ENCODE measurements around the gene SH2B3. TPM values are rescaled to one million over a fixed set of nuclear protein-coding genes. Genes with fewer than 3 reads are reported as not detected.
A peak's percentile ranks its signal among the peaks of the same experiment; 100 is the strongest.

Gene SH2B3
- total RNA-seq, 1 donor from 2014 or later, result 7.8 TPM

- Histone ChIP-seq H3K27ac (ENCODE audit: low read depth, low read length) (peak overlapping the region; percentile 46), H3K4me1 (ENCODE audit: control insufficient read depth in 3 of 3, insufficient read depth in 3 of 3, low read length in 3 of 3) (peaks cover 35 to 39% (median 36%) of the 10 kb centered on the region in 3 donors), H3K36me3 (ENCODE audit: control insufficient read depth in 3 of 3, insufficient read depth in 3 of 3, low read length in 3 of 3) (peaks cover 8 to 10% (median 9%) of the 10 kb centered on the region in 3 donors), H3K27me3 (ENCODE audit: control insufficient read depth in 3 of 3, insufficient read depth in 3 of 3, low read length in 3 of 3) (no peaks in the 10 kb centered on the region), H3K9ac (ENCODE audit: low read depth in 1 of 3, low read length in 3 of 3) (peak overlapping the region in 1 of 3 donors; percentile 74), H3K4me3 (ENCODE audit: low read length in 3 of 3) (no peak overlapping the region), H3K9me3 (ENCODE audit: control insufficient read depth in 3 of 3, low read length in 3 of 3) (no peaks in the 10 kb centered on the region)
These were observed 19.1 kb downstream of the SH2B3 start for GRCh38 chr12:111424793-111425251.

- H3K36me3 ChIP-seq (ENCODE audit: control insufficient read depth in 3 of 3, insufficient read depth in 3 of 3, low read length in 3 of 3), result peaks cover 4 to 5% (median 4%) of the 10 kb centered on the region in 3 donors
- peaks cover 43 to 46% (median 44%) of the 10 kb centered on the region in 3 donors for H3K4me1 ChIP-seq (ENCODE audit: control insufficient read depth in 3 of 3, insufficient read depth in 3 of 3, low read length in 3 of 3)
- H3K9ac ChIP-seq (ENCODE audit: low read depth in 1 of 3, low read length in 3 of 3), result peak overlapping the region; percentile 47 to 74 (median 48)
- peak overlapping the region; percentile 46 for H3K27ac ChIP-seq (ENCODE audit: low read depth, low read length)
- H3K4me3 ChIP-seq (ENCODE audit: low read length in 3 of 3), result peak overlapping the region in 1 of 3 donors; percentile 22
- H3K9me3 ChIP-seq (ENCODE audit: control insufficient read depth in 3 of 3, low read length in 3 of 3), result no peaks in the 10 kb centered on the region
- H3K27me3 ChIP-seq (ENCODE audit: control insufficient read depth in 3 of 3, insufficient read depth in 3 of 3, low read length in 3 of 3), result no peaks in the 10 kb centered on the region
These were observed 19.9 kb downstream of the SH2B3 start for GRCh38 chr12:111425655-111426054.

GRCh38 chr12:111426344-111427185 is 20.8 kb downstream of the SH2B3 start:
- Histone ChIP-seq H3K9me3 (ENCODE audit: control insufficient read depth in 3 of 3, low read length in 3 of 3) (no peaks in the 10 kb centered on the region), H3K9ac (ENCODE audit: low read depth in 1 of 3, low read length in 3 of 3) (peak overlapping the region in 1 of 3 donors; percentile 27), H3K27me3 (ENCODE audit: control insufficient read depth in 3 of 3, insufficient read depth in 3 of 3, low read length in 3 of 3) (no peaks in the 10 kb centered on the region), H3K36me3 (ENCODE audit: control insufficient read depth in 3 of 3, insufficient read depth in 3 of 3, low read length in 3 of 3) (no peaks in the 10 kb centered on the region), H3K27ac (ENCODE audit: low read depth, low read length) (peak overlapping the region; percentile 25), H3K4me3 (ENCODE audit: low read length in 3 of 3) (no peak overlapping the region), H3K4me1 (ENCODE audit: control insufficient read depth in 3 of 3, insufficient read depth in 3 of 3, low read length in 3 of 3) (peaks cover 43 to 49% (median 48%) of the 10 kb centered on the region in 3 donors)

- H3K9ac ChIP-seq (ENCODE audit: low read depth in 1 of 3, low read length in 3 of 3), result peak overlapping the region in 1 of 3 donors; percentile 3
- no peaks in the 10 kb centered on the region for H3K36me3 ChIP-seq (ENCODE audit: control insufficient read depth in 3 of 3, insufficient read depth in 3 of 3, low read length in 3 of 3)
- H3K27me3 ChIP-seq (ENCODE audit: control insufficient read depth in 3 of 3, insufficient read depth in 3 of 3, low read length in 3 of 3), result no peaks in the 10 kb centered on the region
- H3K4me3 ChIP-seq (ENCODE audit: low read length in 3 of 3), result no peak overlapping the region
- no peak overlapping the region for H3K27ac ChIP-seq (ENCODE audit: low read depth, low read length)
- peaks cover 47 to 53% (median 52%) of the 10 kb centered on the region in 3 donors for H3K4me1 ChIP-seq (ENCODE audit: control insufficient read depth in 3 of 3, insufficient read depth in 3 of 3, low read length in 3 of 3)
- no peaks in the 10 kb centered on the region for H3K9me3 ChIP-seq (ENCODE audit: control insufficient read depth in 3 of 3, low read length in 3 of 3)
These were observed 21.8 kb downstream of the SH2B3 start for GRCh38 chr12:111427417-111428074.

GRCh38 chr12:111428081-111428727 is 22.5 kb downstream of the SH2B3 start:
- Histone ChIP-seq H3K4me1 (ENCODE audit: control insufficient read depth in 3 of 3, insufficient read depth in 3 of 3, low read length in 3 of 3) (peaks cover 50 to 57% (median 57%) of the 10 kb centered on the region in 3 donors), H3K4me3 (ENCODE audit: low read length in 3 of 3) (no peak overlapping the region), H3K27me3 (ENCODE audit: control insufficient read depth in 3 of 3, insufficient read depth in 3 of 3, low read length in 3 of 3) (no peaks in the 10 kb centered on the region), H3K36me3 (ENCODE audit: control insufficient read depth in 3 of 3, insufficient read depth in 3 of 3, low read length in 3 of 3) (no peaks in the 10 kb centered on the region), H3K9ac (ENCODE audit: low read depth in 1 of 3, low read length in 3 of 3) (peak overlapping the region in 1 of 3 donors; percentile 3), H3K9me3 (ENCODE audit: control insufficient read depth in 3 of 3, low read length in 3 of 3) (no peaks in the 10 kb centered on the region), H3K27ac (ENCODE audit: low read depth, low read length) (peak overlapping the region; percentile 47)

GRCh38 chr12:111428728-111429175 is 23.0 kb downstream of the SH2B3 start:
- no peaks in the 10 kb centered on the region for H3K27me3 ChIP-seq (ENCODE audit: control insufficient read depth in 3 of 3, insufficient read depth in 3 of 3, low read length in 3 of 3)
- H3K27ac ChIP-seq (ENCODE audit: low read depth, low read length), result peak overlapping the region; percentile 47
- H3K9me3 ChIP-seq (ENCODE audit: control insufficient read depth in 3 of 3, low read length in 3 of 3), result no peaks in the 10 kb centered on the region
- H3K9ac ChIP-seq (ENCODE audit: low read depth in 1 of 3, low read length in 3 of 3), result peak overlapping the region in 1 of 3 donors; percentile 3
- H3K4me1 ChIP-seq (ENCODE audit: control insufficient read depth in 3 of 3, insufficient read depth in 3 of 3, low read length in 3 of 3), result peaks cover 51 to 61% (median 61%) of the 10 kb centered on the region in 3 donors
- no peak overlapping the region for H3K4me3 ChIP-seq (ENCODE audit: low read length in 3 of 3)
- no peaks in the 10 kb centered on the region for H3K36me3 ChIP-seq (ENCODE audit: control insufficient read depth in 3 of 3, insufficient read depth in 3 of 3, low read length in 3 of 3)

- Histone ChIP-seq H3K4me3 (ENCODE audit: low read length in 3 of 3) (no peak overlapping the region), H3K27me3 (ENCODE audit: control insufficient read depth in 3 of 3, insufficient read depth in 3 of 3, low read length in 3 of 3) (no peaks in the 10 kb centered on the region), H3K9me3 (ENCODE audit: control insufficient read depth in 3 of 3, low read length in 3 of 3) (no peaks in the 10 kb centered on the region), H3K36me3 (ENCODE audit: control insufficient read depth in 3 of 3, insufficient read depth in 3 of 3, low read length in 3 of 3) (no peaks in the 10 kb centered on the region), H3K4me1 (ENCODE audit: control insufficient read depth in 3 of 3, insufficient read depth in 3 of 3, low read length in 3 of 3) (peaks cover 54 to 62% (median 55%) of the 10 kb centered on the region in 3 donors), H3K9ac (ENCODE audit: low read depth in 1 of 3, low read length in 3 of 3) (peak overlapping the region; percentile 33), H3K27ac (ENCODE audit: low read depth, low read length) (peak overlapping the region; percentile 78)
These were observed 24.2 kb downstream of the SH2B3 start for GRCh38 chr12:111429828-111430432.

- Histone ChIP-seq H3K4me1 (ENCODE audit: control insufficient read depth in 3 of 3, insufficient read depth in 3 of 3, low read length in 3 of 3) (peaks cover 54 to 62% (median 55%) of the 10 kb centered on the region in 3 donors), H3K36me3 (ENCODE audit: control insufficient read depth in 3 of 3, insufficient read depth in 3 of 3, low read length in 3 of 3) (no peaks in the 10 kb centered on the region), H3K27ac (ENCODE audit: low read depth, low read length) (peak overlapping the region; percentile 78), H3K9ac (ENCODE audit: low read depth in 1 of 3, low read length in 3 of 3) (peak overlapping the region in 2 of 3 donors; percentile 25 to 33), H3K9me3 (ENCODE audit: control insufficient read depth in 3 of 3, low read length in 3 of 3) (no peaks in the 10 kb centered on the region), H3K4me3 (ENCODE audit: low read length in 3 of 3) (peak overlapping the region in 2 of 3 donors; percentile 1 to 29), H3K27me3 (ENCODE audit: control insufficient read depth in 3 of 3, insufficient read depth in 3 of 3, low read length in 3 of 3) (no peaks in the 10 kb centered on the region)
These were observed 25.0 kb downstream of the SH2B3 start for GRCh38 chr12:111430433-111431353.

All from skeletal muscle tissue (tissue), 4 donors.